ENCODE measurements around the gene YJU2.
"Not testable (repeated sequence)": the region's sequence is repeated elsewhere in the genome, so short reads cannot be mapped to it uniquely, and the experiment has no call there.

The YJU2 gene

DNA sequence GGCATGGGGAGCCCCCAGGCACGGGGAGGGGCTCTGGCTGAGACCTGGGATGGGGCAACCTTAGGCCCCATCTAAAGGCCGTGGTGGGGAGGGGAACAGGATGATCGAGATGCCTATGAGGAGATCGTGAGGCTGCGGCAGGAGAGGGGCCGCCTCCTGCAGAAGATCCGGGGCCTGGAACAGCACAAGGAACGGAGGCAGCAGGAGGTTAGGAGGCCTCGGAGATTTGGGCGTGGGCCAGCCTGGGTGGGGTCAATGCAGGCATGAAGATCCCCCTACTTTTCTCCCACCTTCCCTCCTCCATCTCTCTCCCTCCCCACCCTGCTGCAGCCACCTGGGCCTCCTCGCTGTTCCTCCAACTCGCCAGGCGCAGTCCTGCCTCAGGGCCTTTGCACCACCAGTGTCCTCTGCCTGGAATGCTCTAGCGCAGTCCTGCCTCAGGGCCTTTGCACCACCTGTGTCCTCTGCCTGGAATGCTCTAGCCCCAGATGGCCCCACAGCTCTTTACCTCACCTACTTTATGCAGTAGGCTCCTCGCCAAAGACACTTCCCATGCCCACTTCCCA is 36.6 kb upstream of the YJU2 start:
- H3K27ac ChIP-seq (ENCODE audit: low read length), result no peak overlapping the region
- no peaks in the 10 kb centered on the region for H3K4me1 ChIP-seq (ENCODE audit: control insufficient read depth, insufficient read depth, low read length)
- WGBS (ENCODE audit: insufficient coverage, insufficient read length), result no CpG with 5 or more reads among the region's 15 CpGs
- no peak overlapping the region for H3K4me3 ChIP-seq (ENCODE audit: low read length)
- H3K27me3 ChIP-seq (ENCODE audit: control insufficient read depth, insufficient read depth, low read length), result no peaks in the 10 kb centered on the region
- DNase-seq (ENCODE audit: low read depth, low spot score), result no peak
- H3K9me3 ChIP-seq (ENCODE audit: control insufficient read depth, insufficient read depth, low read length), result no peaks in the 10 kb centered on the region
- H3K36me3 ChIP-seq (ENCODE audit: control insufficient read depth, insufficient read depth, low read length), result peaks cover 4% of the 10 kb centered on the region; the same call in 1 of the 2 replicates

DNA sequence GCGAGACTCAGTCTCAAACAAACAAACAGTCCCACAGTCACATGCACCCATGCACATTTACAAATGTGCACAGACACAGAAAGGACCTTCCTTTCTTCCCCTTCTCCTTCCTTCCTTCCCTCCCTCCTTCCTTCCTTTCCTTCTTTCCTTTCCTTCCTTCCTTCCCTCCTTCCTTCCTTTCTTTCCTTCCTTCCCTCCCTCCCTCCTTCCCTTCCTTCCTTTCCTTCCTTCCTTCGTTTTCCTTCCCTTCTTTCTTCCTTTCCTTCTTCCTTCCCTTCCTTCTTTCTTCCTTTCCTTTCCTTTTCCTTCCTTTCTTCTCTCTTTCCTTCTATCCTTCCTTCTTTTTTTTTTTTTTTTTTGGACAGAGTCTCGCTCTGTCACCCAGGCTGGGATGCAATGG is 33.8 kb upstream of the YJU2 start:
- Histone ChIP-seq H3K27me3 (ENCODE audit: control insufficient read depth, insufficient read depth, low read length) (no peaks in the 10 kb centered on the region), H3K4me1 (ENCODE audit: control insufficient read depth, insufficient read depth, low read length) (no peaks in the 10 kb centered on the region), H3K9me3 (ENCODE audit: control insufficient read depth, insufficient read depth, low read length) (no peaks in the 10 kb centered on the region), H3K27ac (ENCODE audit: low read length) (no peak overlapping the region), H3K36me3 (ENCODE audit: control insufficient read depth, insufficient read depth, low read length) (peaks cover 2% of the 10 kb centered on the region; the same call in 1 of the 2 replicates), H3K4me3 (ENCODE audit: low read length) (no peak overlapping the region)
- no peak for DNase-seq (ENCODE audit: low read depth, low spot score)
- no CpG with 5 or more reads among the region's 3 CpGs for WGBS (ENCODE audit: insufficient coverage, insufficient read length)

DNA sequence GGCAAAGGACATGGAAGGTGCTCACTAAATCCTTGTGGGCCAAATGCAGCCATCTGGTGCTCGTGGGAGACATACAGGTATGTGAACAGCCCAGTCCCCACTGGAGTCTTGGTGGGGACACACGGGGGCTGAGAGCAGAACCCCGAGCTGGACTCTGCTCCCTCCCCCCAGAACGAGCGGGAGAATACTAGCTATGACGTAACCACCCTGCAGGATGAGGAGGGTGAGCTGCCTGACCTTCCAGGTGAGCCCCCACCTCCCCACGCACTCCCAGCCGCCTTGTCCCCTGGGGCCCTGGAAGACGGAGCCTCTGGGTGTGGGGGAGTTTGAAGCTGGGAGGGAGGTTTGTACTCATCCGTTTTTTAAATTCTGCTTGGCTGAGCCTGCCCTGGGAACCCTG is 31.1 kb upstream of the YJU2 start:
- Histone ChIP-seq H3K4me3 (ENCODE audit: low read length) (no peak overlapping the region), H3K27ac (ENCODE audit: low read length) (no peak overlapping the region), H3K4me1 (ENCODE audit: control insufficient read depth, insufficient read depth, low read length) (no peaks in the 10 kb centered on the region), H3K36me3 (ENCODE audit: control insufficient read depth, insufficient read depth, low read length) (peaks cover 2% of the 10 kb centered on the region; the same call in 1 of the 2 replicates), H3K9me3 (ENCODE audit: control insufficient read depth, insufficient read depth, low read length) (no peaks in the 10 kb centered on the region), H3K27me3 (ENCODE audit: control insufficient read depth, insufficient read depth, low read length) (no peaks in the 10 kb centered on the region)
- no CpG with 5 or more reads among the region's 10 CpGs for WGBS (ENCODE audit: insufficient coverage, insufficient read length)
- DNase-seq (ENCODE audit: low read depth, low spot score), result no peak

DNA sequence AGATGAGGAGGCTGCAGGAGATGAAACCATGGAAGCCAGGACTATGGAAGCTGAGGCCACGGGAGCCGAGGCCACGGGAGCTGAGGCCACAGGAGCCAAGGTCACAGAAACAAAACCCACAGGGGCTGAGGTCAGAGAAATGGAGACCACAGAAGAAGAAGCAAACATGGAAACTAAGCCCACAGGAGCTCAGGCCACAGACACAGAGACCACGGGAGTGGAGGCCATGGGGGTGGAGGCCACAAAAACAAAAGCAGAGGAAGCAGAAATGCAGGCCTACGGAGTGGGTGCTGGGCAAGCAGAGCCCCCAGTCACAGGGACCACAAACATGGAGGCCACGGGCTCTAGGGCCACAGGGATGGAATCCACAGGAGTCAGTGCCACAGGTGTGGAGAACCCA is 30.0 kb upstream of the YJU2 start:
- Histone ChIP-seq H3K4me3 (ENCODE audit: low read length) (no peak overlapping the region), H3K9me3 (ENCODE audit: control insufficient read depth, insufficient read depth, low read length) (no peaks in the 10 kb centered on the region), H3K4me1 (ENCODE audit: control insufficient read depth, insufficient read depth, low read length) (no peaks in the 10 kb centered on the region), H3K27ac (ENCODE audit: low read length) (no peak overlapping the region), H3K27me3 (ENCODE audit: control insufficient read depth, insufficient read depth, low read length) (no peaks in the 10 kb centered on the region), H3K36me3 (ENCODE audit: control insufficient read depth, insufficient read depth, low read length) (peaks cover 2% of the 10 kb centered on the region; the same call in 1 of the 2 replicates)
- WGBS (ENCODE audit: insufficient coverage, insufficient read length), result no CpG with 5 or more reads among the region's 6 CpGs
- DNase-seq (ENCODE audit: low read depth, low spot score), result no peak

DNA sequence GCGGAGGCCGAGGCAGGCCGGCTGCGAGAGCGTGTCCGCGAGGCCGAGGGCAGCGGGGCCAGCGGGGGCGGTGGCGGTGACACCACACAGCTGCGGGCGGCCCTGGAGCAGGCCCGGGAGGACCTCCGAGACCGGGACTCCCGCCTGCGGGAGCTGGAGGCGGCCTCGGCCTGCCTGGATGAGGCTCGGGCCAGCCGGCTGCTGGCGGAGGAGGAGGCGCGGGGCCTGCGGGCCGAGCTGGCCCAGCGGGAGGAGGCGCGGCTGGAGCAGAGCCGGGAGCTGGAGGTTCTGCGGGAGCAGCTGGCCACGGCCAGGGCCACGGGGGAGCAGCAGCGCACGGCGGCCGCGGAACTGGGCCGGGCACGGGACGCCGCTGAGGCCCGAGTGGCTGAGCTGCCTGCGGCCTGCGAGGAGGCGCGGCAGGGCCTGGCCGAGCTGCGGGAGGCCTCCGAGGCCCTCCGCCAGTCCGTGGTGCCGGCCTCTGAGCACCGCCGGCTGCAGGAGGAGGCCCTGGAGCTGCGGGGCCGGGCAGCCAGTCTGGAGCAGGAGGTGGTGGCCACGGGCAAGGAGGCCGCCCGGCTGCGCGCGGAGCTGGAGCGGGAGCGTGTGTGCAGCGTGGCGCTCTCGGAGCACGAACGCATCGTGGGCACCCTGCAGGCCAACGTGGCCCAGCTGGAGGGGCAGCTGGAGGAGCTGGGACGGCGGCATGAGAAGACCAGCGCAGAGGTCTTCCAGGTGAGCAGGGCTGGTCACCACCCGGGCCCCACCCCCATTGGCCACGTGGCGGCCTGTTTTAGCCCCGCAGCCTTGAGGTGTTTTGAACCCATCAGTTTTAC is 29.2 kb upstream of the YJU2 start:
- Histone ChIP-seq H3K27me3 (ENCODE audit: control insufficient read depth, insufficient read depth, low read length) (no peaks in the 10 kb centered on the region), H3K36me3 (ENCODE audit: control insufficient read depth, insufficient read depth, low read length) (peaks cover 2% of the 10 kb centered on the region; the same call in 1 of the 2 replicates), H3K4me3 (ENCODE audit: low read length) (no peak overlapping the region), H3K4me1 (ENCODE audit: control insufficient read depth, insufficient read depth, low read length) (no peaks in the 10 kb centered on the region), H3K27ac (ENCODE audit: low read length) (no peak overlapping the region), H3K9me3 (ENCODE audit: control insufficient read depth, insufficient read depth, low read length) (no peaks in the 10 kb centered on the region)
- WGBS (ENCODE audit: insufficient coverage, insufficient read length), result no CpG with 5 or more reads among the region's 81 CpGs
- DNase-seq (ENCODE audit: low read depth, low spot score), result no peak

DNA sequence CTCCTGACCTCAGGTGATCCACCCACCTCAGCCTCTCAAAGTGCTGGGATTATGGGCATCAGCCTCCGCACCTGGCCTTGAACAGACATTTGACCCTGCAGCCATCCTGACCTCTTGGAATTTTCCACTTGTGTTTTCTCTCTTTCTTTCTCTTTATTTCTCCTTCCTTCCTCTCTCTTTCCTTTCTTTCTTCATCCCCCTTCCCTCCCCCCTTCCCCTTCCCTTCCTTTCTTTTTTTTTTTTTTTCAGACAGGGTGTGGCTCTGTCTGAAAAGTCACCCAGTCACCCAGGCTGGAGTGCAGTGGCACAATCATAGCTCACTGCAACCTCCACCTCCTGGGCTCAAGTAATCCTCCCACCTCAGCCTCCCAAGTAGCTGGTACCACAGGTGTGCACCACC is 28.4 kb upstream of the YJU2 start:
- not testable (repeated sequence) for H3K9me3 ChIP-seq (ENCODE audit: control insufficient read depth, insufficient read depth, low read length); H3K27me3 ChIP-seq (ENCODE audit: control insufficient read depth, insufficient read depth, low read length); DNase-seq (ENCODE audit: low read depth, low spot score); H3K27ac ChIP-seq (ENCODE audit: low read length); H3K4me1 ChIP-seq (ENCODE audit: control insufficient read depth, insufficient read depth, low read length); H3K4me3 ChIP-seq (ENCODE audit: low read length); H3K36me3 ChIP-seq (ENCODE audit: control insufficient read depth, insufficient read depth, low read length)
- no CpG with 5 or more reads among the region's 1 CpG for WGBS (ENCODE audit: insufficient coverage, insufficient read length)

DNA sequence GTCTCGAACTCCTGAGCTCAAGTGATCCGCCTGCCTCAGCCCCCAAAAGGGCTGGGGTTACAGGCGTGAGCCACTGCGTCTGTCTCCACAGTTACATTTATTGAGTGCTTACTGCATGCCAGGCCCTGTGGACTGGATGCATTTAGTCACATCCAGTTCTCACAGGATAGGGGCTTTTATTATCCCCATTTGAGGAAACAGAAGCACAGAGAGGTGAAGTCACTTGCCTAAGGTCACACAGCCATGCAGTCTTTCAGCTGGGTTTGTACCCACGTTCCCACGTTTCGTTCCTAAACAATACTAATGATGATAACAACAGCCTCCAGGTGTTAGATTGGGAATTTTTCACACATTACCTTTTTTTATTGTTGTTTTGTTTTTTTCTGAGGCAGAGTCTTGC is 26.7 kb upstream of the YJU2 start:
- no peaks in the 10 kb centered on the region for H3K9me3 ChIP-seq (ENCODE audit: control insufficient read depth, insufficient read depth, low read length)
- H3K27me3 ChIP-seq (ENCODE audit: control insufficient read depth, insufficient read depth, low read length), result no peaks in the 10 kb centered on the region
- H3K27ac ChIP-seq (ENCODE audit: low read length), result no peak overlapping the region
- no CpG with 5 or more reads among the region's 7 CpGs for WGBS (ENCODE audit: insufficient coverage, insufficient read length)
- peaks cover 2% of the 10 kb centered on the region; the same call in 1 of the 2 replicates for H3K36me3 ChIP-seq (ENCODE audit: control insufficient read depth, insufficient read depth, low read length)
- no peak overlapping the region for H3K4me3 ChIP-seq (ENCODE audit: low read length)
- no peak for DNase-seq (ENCODE audit: low read depth, low spot score)
- H3K4me1 ChIP-seq (ENCODE audit: control insufficient read depth, insufficient read depth, low read length), result no peaks in the 10 kb centered on the region

DNA sequence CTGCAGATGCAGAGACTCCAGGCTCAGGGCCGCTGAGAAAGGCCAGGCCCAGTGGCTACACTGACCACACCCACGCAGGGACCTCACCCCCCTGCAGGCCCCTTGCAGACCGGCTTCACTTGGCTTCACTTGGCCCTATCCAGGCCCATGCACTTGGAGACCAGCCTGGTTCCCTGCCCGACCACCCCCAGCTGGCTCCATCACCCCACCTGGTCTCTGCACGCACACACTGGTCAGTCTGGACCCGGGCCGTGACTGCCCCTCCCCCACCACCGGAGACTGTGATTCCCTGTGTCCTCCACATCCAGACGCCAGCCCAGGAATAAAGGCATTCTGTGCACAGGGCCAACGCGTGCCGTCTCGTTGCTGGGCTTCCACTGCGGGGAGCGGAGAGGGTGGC is 22.4 kb upstream of the YJU2 start:
- no peak for DNase-seq (ENCODE audit: low read depth, low spot score)
- no peaks in the 10 kb centered on the region for H3K9me3 ChIP-seq (ENCODE audit: control insufficient read depth, insufficient read depth, low read length)
- 0 out of 2 replicates have a peak, but pooled peaks cover 1% of the 10 kb centered on the region for H3K4me1 ChIP-seq (ENCODE audit: control insufficient read depth, insufficient read depth, low read length)
- no CpG with 5 or more reads among the region's 15 CpGs for WGBS (ENCODE audit: insufficient coverage, insufficient read length)
- no peak overlapping the region for H3K4me3 ChIP-seq (ENCODE audit: low read length)
- no peaks in the 10 kb centered on the region for H3K27me3 ChIP-seq (ENCODE audit: control insufficient read depth, insufficient read depth, low read length)
- no peak overlapping the region for H3K27ac ChIP-seq (ENCODE audit: low read length)
- H3K36me3 ChIP-seq (ENCODE audit: control insufficient read depth, insufficient read depth, low read length), result no peaks in the 10 kb centered on the region

DNA sequence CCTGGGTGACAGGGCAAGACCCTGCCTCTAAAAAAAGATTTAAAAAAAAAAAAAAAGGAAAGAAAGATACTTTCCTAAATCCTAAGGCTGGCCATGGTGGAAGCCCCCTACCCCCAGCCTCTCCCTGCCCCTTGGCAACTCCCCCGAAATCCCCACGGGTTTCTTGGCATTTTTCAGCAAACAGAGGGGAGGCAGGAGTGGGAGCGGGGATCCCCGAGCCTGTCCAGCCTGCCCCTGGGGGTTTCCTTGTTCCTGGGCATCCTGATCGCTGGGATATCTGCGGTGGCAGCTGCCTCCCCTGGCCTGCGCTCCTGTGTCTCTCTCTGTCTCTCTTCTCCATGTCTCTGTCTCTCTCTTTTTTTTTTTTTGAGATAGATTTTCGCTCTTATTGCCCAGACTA is 21.0 kb upstream of the YJU2 start:
- Histone ChIP-seq H3K4me1 (ENCODE audit: control insufficient read depth, insufficient read depth, low read length) (0 out of 2 replicates have a peak, but pooled peaks cover 2% of the 10 kb centered on the region), H3K27me3 (ENCODE audit: control insufficient read depth, insufficient read depth, low read length) (no peaks in the 10 kb centered on the region), H3K9me3 (ENCODE audit: control insufficient read depth, insufficient read depth, low read length) (no peaks in the 10 kb centered on the region), H3K4me3 (ENCODE audit: low read length) (no peak overlapping the region), H3K36me3 (ENCODE audit: control insufficient read depth, insufficient read depth, low read length) (no peaks in the 10 kb centered on the region), H3K27ac (ENCODE audit: low read length) (no peak overlapping the region)
- DNase-seq (ENCODE audit: low read depth, low spot score), result no peak
- WGBS (ENCODE audit: insufficient coverage, insufficient read length), result no CpG with 5 or more reads among the region's 8 CpGs

DNA sequence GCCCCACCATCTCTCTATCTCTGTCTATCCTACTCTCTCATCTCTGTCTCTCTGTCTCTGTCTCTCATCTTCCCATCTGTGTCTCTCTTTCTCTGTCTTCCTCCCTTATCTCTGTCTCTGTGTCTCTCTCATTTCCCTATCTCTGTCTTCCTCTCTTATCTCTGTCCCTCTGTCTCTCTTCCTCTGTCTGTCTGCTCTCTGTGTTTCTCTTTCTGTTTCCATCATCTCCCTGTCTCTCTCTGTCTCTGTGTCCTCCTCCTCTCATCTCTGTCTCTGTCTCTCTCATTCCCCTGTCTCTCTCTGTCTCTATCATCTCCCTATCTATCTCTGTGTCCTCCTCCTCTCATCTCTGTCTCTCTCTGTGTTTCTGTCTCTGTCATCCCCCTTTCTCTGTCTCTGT is 19.1 kb upstream of the YJU2 start:
- H3K27ac ChIP-seq (ENCODE audit: low read length), result no peak overlapping the region
- no peaks in the 10 kb centered on the region for H3K9me3 ChIP-seq (ENCODE audit: control insufficient read depth, insufficient read depth, low read length)
- DNase-seq (ENCODE audit: low read depth, low spot score), result no peak
- no peaks in the 10 kb centered on the region for H3K27me3 ChIP-seq (ENCODE audit: control insufficient read depth, insufficient read depth, low read length)
- 0 out of 2 replicates have a peak, but pooled peaks cover 2% of the 10 kb centered on the region for H3K4me1 ChIP-seq (ENCODE audit: control insufficient read depth, insufficient read depth, low read length)
- H3K4me3 ChIP-seq (ENCODE audit: low read length), result no peak overlapping the region
- no peaks in the 10 kb centered on the region for H3K36me3 ChIP-seq (ENCODE audit: control insufficient read depth, insufficient read depth, low read length)
